ENCODE results near the gene MIF4GD.
"Not testable (repeated sequence)": the region's sequence is repeated elsewhere in the genome, so short reads cannot be mapped to it uniquely, and the experiment has no call there.

The MIF4GD gene, protein sequence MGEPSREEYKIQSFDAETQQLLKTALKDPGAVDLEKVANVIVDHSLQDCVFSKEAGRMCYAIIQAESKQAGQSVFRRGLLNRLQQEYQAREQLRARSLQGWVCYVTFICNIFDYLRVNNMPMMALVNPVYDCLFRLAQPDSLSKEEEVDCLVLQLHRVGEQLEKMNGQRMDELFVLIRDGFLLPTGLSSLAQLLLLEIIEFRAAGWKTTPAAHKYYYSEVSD

DNA sequence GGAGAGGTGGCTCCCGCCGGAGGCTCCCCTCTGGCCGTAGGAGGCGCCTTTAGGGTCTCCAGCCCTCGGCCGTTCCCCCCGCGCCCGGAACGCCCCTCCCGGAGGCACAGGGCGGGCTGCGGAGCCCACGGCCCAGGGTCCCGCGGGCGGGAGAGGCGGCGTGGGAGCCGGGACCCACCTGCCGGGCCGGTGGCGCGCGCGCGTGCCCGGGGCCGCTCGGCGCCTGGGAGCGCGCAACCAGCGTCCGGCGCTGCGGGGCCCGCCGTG lies at the start of gene MIF4GD:
MIF4GD (minus strand) TSS at position 266 of the 267 bp plus-strand sequence. CDS start 1,036 bp downstream, outside the sequence.
- DNase-seq (ENCODE audit: low spot score): no peak

DNA sequence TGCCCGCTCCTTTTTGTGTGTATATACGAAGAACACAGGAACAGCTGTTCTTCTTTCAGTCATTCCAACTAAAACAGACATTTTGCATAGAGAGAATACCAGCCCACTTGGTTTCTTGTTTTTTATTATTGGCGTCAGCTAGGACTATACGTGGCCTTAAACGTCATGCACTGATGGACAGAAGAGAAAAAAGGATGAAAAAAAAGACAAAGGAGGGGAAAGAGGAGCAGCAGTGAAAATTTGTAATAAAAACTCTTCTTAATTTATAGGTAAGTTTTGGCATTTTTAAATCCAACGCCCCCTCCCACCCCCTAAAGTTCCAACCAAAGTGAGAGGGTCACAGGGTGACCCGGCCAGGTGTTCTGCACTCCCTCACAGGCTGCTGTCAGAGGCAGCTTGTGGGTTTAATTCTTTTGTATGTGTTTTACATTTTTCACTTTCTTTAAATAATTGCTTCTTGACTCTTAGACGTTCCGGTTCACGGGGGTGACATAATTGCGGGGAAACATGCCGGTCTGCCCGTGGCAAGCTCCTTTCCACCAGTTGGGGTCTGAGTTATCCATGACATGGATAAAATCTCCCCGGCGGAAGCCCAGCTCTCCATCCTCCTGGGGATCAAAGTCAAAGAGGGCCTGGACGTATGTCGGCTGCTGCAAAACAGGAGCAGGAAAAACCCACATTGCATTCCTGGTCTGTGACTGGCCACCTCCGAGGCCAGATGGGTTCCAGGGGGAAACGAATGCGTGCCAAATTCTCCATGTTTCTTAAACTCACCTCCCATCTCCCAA lies 49.1 kb upstream of the MIF4GD start:
- no peak for DNase-seq (ENCODE audit: low spot score)

DNA sequence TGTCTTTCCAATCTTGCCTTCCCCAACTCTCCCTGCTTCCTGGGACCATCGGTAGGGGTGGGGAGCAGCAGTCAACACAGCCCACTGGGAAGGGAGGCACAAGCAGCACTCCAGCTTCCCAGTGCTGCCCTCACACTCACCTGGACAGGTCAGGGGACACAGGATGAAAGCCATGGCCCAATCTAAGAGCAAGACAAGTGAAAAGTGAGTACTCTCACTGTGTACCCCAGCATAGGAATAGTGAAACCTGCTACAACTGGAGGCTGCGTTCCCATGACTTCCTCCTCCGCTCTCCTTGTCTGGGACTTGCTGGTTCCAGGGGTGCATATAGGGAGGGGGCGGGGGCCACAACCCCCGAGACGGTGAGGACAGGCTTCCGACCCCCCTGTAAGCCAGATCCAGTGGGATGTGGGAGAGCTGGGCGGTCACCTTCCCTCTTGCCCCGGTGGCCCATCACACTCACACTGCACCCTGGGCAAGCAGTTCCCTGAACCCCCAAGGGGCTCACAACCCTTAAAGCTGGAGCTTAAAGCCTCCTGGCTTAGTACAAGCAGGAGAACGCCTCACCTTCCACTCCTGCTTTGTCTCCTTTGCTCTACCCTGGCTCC lies 47.7 kb upstream of the MIF4GD start:
- DNase-seq (ENCODE audit: low spot score): no peak

DNA sequence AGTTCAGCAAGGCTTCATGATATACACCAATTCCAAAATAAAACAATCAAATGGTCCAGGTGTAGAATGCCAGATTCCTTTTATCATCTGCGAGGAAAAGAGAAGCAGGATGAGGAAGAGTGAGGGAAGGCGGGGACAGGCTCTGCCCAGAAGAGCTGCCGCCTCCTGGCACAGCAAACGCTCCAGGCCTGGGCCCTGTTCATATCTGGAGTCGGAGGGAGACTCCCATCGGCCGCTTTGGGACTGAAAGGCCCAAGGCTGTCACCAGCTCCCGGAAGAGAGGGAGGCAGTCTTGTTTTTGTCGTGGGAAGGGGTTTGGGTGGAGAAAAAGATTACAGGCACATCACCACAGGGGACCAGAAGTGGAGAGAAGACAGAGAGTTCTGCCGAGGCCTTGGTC lies 47.2 kb upstream of the MIF4GD start:
- DNase-seq (ENCODE audit: low spot score): no peak

- no peak for DNase-seq (ENCODE audit: low spot score)
Observed at GRCh38 chr17:75317671-75318070, 46.6 kb upstream of the MIF4GD start.

DNA sequence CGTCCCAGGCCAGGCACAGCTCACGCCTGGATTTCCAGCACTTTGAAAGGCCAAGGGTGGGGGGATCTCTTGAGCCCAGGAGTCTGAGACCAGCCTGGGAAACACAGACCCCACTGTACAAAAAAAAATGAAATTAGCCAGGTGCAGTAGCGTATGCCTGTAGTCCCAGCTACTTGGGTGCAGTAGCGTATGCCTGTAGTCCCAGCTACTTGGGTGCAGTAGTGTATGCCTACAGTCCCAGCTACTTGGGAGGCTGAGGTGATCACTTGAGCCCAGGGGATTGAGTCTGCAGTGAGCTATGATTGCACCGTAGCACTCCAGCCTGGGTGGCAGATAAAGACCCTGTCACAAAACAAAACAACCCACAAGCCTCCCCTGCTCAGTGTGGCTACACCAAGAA lies 45.2 kb upstream of the MIF4GD start:
- DNase-seq (ENCODE audit: low spot score): no peak

DNA sequence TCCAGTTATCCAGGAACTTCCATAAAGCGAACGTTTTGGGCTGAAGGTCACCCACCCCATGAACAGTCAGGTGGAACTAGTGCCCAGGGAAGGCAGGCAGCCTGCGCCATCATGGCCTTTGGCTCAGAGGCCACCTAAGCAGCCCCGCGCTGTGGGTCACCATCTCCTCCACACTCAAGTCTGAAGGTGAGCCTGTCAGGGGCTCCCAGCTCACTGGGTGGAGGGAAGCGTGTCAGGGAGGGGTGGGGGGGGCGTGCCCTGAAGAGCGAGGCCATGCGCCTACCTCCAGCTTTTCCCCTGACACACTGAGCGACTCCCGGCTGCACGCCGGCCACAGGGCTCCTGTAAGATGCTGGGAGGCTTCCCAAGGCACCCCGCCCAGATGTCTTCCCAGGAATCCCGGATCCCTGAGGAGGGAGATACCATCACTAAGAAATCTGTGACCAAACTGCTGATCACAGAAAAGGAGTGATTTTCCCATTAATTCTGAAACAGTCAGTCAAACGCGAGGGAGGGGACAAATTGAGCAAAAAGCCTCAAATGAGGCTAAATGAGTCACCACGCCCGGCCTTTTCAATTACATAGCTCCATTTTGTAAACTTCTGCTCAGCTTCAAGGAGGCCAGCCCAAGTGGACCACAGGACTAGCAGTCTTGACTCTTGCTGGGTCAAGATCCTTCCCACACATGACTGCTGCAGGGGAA lies 44.7 kb upstream of the MIF4GD start:
- DNase-seq (ENCODE audit: low spot score): no peak

GRCh38 chr17:75313941-75314551 lies 43.0 kb upstream of the MIF4GD start:
- no peak for DNase-seq (ENCODE audit: low spot score)

GRCh38 chr17:75308732-75309629 lies 38.0 kb upstream of the MIF4GD start:
- no peak for DNase-seq (ENCODE audit: low spot score)

DNA sequence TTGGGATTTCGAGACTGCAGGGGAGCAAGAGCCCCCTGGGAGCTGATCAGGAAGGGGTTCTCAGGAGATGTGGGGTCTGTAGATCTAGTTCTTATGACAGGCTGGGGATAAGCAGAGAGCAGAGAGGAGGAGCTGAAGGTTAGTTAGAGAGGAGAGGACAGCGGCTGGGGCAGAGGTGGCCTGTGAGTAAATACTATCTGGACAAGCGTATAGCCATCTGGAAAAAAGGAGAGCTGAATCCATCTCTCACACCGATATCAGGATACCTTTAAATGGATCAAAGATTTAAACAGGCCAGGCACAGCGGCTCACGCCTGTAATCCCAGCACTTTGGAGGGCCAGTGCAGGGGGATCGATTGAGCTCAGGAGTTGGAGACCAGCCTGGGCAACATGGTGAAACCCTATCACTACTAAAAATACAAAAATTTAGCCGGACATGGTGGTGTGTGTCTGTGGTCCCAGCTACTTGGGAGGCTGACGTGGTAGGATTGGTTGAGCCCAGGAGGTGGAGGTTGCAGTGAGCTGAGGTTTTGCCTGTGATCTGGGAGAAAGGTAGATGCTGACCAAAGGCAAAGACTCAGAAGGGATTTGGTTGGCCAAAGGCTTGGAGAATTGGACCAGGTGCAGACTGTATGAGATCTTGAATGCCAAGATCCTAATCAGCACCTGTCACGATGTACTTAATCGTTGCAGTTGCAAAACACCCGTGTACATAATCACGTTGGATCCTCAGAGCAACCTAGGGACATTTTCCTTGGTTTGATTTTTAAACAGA lies 37.1 kb upstream of the MIF4GD start:
- no peak for DNase-seq (ENCODE audit: low spot score)

GRCh38 chr17:75301502-75302206 lies 30.6 kb upstream of the MIF4GD start:
- no peak for DNase-seq (ENCODE audit: low spot score)

DNA sequence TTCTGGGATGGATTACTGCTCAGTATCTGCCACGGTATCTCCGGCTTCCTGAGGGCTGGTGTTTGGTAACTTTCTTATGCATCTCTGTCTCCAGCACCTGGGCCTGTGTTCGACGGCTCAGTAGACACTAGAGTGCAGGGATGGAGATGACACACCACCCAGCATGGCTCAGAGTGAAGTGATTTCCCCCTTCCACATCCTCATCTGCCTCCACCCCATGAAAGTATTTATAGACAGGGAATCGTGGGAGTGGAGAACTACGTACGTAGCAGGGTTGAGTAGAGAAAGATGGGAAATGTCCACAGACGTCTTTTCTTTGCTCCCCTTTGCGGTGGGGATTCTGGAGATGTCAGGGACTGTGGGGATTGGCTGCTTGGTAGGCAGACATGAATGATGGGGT lies 30.0 kb upstream of the MIF4GD start:
- no peak for DNase-seq (ENCODE audit: low spot score)

GRCh38 chr17:75300280-75300679 lies 29.2 kb upstream of the MIF4GD start:
- DNase-seq (ENCODE audit: low spot score): no peak

DNA sequence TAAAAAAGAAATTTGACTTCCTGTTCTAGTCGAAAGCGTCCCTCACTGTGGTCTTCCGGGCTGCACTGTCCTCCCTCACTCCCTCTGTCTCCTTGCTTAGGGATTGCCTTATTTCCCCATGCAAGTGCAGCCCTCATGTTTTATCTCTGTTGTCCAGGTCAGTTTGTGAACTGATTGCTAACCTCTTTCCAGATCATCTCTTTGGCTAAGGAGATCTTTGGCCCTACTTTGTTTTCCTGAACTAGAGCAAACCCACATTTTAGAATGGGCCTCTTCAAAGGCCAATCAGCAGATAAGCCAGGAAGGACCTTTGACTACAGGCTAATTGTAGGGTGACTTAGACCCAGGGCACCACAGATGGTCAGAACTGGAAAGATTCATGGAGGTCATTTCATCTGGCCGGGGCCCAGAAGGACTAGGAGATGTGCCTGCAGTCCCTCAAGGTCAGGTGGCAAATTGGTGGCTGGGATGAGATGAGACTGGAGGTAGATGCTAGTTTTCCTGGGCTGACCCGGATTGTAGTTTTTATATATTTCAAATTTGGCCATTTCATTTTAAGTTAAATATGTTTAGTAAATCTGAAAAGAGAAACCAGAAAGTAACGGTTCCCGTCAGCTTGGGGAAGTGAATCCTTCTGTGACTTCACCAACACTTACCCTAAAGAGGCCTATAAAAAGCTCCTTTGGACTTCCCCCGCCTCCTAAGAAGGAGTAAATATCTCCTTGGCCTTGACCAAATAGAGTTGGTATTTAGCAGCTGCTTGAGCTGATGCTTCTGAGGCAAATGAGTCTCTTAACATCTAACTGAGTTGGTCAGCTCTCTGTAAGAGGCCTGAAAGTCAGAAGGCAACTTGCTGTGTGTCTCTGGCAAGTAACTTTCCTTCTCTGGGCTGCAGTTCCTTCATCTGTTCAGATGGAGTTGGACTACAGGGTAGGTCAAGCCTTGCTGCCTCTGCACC lies 24.4 kb upstream of the MIF4GD start:
- no peak for DNase-seq (ENCODE audit: low spot score)

- DNase-seq (ENCODE audit: low spot score): not testable (repeated sequence)
Observed at GRCh38 chr17:75292810-75293448, 21.9 kb upstream of the MIF4GD start.

DNA sequence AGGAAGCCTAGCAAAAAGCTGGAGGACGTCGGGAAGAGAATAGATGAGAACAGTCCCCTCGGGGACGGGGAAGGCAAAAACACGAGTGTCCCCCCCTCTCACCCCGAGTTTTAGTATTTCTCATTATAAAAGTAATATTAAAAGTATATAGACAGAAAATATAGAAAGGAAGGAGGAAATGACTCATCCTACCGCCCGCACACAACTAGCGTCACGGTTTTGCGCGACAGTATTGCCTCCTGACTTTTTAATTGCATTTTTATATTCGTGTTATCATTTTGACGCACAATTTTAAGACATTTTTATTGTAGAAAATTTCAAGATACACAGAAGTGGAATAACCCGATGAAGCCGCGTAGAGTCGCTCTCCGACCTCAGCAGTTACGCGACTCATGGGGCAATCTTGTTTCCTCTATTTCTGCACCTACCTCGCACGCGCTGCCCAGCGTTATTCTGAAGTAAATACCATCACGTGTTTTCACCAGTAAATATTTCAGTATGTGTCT lies 18.9 kb upstream of the MIF4GD start:
- peak; percentile 83 for DNase-seq (ENCODE audit: low spot score)

- DNase-seq (ENCODE audit: low spot score): peak; percentile 99
Observed at GRCh38 chr17:75289115-75289831, 18.2 kb upstream of the MIF4GD start, which contains the start of gene SLC25A19. Gene SLC25A19, minus strand, starts transcription at chr17:75289433. Its CDS starts 2,669 bp downstream, at chr17:75286764.

All from RKO (cell line).